Sigmoid colon (tissue), 7 donors: ENCODE measurements around the gene C11orf68. TPM values are rescaled to one million over a fixed set of nuclear protein-coding genes. Genes with fewer than 3 reads are reported as not detected.
"Not testable (repeated sequence)": the region's sequence is repeated elsewhere in the genome, so short reads cannot be mapped to it uniquely, and the experiment has no call there.

Source experiments
- DNase-seq: peaks from one replicate; pipeline ENCODE4 v3.0.0-alpha.2; 2019
- H3K27ac ChIP-seq, 4 donors: fragments of 200-600 bp; sonication (generic); one replicate each; pipeline ENCODE4 v1.5.1; 2016 to 2019; ENCODE audit warnings: mild to moderate bottlenecking in 1 of 4
- H3K27me3 ChIP-seq, 3 donors: fragments of 200-600 bp; sonication (generic); one replicate each; pipeline ENCODE4 v1.5.1; 2019; ENCODE audit warnings: mild to moderate bottlenecking in 1 of 3
- H3K36me3 ChIP-seq, 4 donors: fragments of 200-600 bp; sonication (generic); one replicate each; pipeline ENCODE4 v1.5.1; 2016 to 2019
- H3K4me1 ChIP-seq, 4 donors: fragments of 200-600 bp; sonication (generic); one replicate each; pipeline ENCODE4 v1.5.1; 2017 to 2019
- H3K4me3 ChIP-seq, 4 donors: fragments of 200-600 bp; sonication (generic); one replicate each; pipeline ENCODE4 v1.5.1; 2017 to 2019; ENCODE audit warnings: mild to moderate bottlenecking in 2 of 4, moderate library complexity in 1 of 4
- H3K9me3 ChIP-seq, 4 donors: fragments of 200-600 bp in 3 of 4; sonication (generic) in 3 of 4; one replicate each; pipeline versions ENCODE4 v1.5.1 to v1.6.1; 2013 to 2019
- EP300 ChIP-seq, 4 donors: sonication (generic); formaldehyde crosslinking; IDR thresholded peaks; one replicate each; pipeline ENCODE4 v1.6.1; 2017; ENCODE audit warnings: antibody characterized with exemption in 4 of 4
- POLR2A ChIP-seq, 2 donors: fragments of 450-650 bp; IDR thresholded peaks; one replicate each; pipeline ENCODE4 v1.6.1; 2016; ENCODE audit warnings: antibody characterized with exemption in 2 of 2, mild to moderate bottlenecking in 2 of 2, moderate library complexity in 2 of 2
- POLR2AphosphoS5 ChIP-seq, 4 donors: sonication (generic); formaldehyde crosslinking; IDR thresholded peaks; one replicate each; pipeline ENCODE4 v1.6.1; 2017; ENCODE audit warnings: antibody characterized with exemption in 4 of 4
- WGBS, 2 donors: extraction: QIAGEN DNeasy Blood & Tissue Kit; methylation state at CpG; one replicate each; pipeline ENCODE4 v1.1.7; 2013; 5-methylcytosine and 5-hydroxymethylcytosine counted together
- intact Hi-C: fragments of 100-400 bp; cut with DNase I; formaldehyde crosslinking; loops from one replicate; pipeline ENCODE4 v1.15.1; 2023
- polyA plus RNA-seq, 3 donors: library from polyadenylated mRNA; stranded (reverse); fragments of 200-250 nt; gene quantifications; one replicate each; pipeline ENCODE4 v1.2.3, GENCODE V29; 2013
- total RNA-seq, 4 donors: library from RNA; depleted of rRNA; stranded (reverse); fragments of >200 nt; gene quantifications; one replicate each; pipeline ENCODE4 v1.1.0, GENCODE V29; 2016
- TF ChIP-seq, protein P1 (sequence below), 4 experiments: fragments of 450-650 bp in 3 of 4; fragments of 200-600 bp in 1 of 4; IDR thresholded peaks; one replicate each; pipeline ENCODE4 v1.5.1; 2016 to 2019; ENCODE audit warnings: antibody characterized with exemption in 4 of 4, mild to moderate bottlenecking in 3 of 4, moderate library complexity in 2 of 4
- donor health status: healthy with polysubstance abuse.
- donor health status: Bipolar disorder and iron deficiency.
- donor health status: healthy.

Gene C11orf68
- total and polyA plus RNA-seq, 7 donors: 22.1 to 36.3 (median 24.0) TPM

DNA sequence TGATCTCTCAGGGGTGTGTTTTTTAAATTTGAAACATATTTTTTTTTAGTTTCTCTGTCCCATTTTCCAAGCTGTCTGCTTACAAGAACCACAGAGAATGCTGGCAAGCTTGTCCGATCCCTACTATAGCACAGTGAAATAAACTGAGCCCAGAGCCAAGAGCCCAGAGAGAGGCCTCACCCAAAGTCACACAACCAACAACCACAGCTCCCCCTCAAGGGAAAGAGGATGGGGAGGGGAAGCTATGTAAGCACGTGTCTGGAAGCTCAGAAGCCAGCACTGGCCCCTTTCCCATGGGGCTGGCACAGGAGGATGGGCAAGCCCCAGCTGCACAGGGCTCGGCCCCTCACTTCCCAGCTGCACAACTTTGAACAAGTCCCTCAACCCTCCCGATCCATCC is 39.4 kb upstream of the C11orf68 start:
- no peaks in the 10 kb centered on the region for H3K9me3 ChIP-seq
- peaks cover 0 to 8% (median 0%) of the 10 kb centered on the region in 3 donors for H3K27me3 ChIP-seq
- H3K4me1 ChIP-seq: peaks cover 0 to 21% (median 19%) of the 10 kb centered on the region in 4 donors
- no peak overlapping the region for H3K27ac ChIP-seq
- no peak overlapping the region for H3K4me3 ChIP-seq
- no peak for DNase-seq
- TF ChIP-seq, protein P1, sequence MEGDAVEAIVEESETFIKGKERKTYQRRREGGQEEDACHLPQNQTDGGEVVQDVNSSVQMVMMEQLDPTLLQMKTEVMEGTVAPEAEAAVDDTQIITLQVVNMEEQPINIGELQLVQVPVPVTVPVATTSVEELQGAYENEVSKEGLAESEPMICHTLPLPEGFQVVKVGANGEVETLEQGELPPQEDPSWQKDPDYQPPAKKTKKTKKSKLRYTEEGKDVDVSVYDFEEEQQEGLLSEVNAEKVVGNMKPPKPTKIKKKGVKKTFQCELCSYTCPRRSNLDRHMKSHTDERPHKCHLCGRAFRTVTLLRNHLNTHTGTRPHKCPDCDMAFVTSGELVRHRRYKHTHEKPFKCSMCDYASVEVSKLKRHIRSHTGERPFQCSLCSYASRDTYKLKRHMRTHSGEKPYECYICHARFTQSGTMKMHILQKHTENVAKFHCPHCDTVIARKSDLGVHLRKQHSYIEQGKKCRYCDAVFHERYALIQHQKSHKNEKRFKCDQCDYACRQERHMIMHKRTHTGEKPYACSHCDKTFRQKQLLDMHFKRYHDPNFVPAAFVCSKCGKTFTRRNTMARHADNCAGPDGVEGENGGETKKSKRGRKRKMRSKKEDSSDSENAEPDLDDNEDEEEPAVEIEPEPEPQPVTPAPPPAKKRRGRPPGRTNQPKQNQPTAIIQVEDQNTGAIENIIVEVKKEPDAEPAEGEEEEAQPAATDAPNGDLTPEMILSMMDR (IDR thresholded peaks at IDR 0.05): no peak
- TF ChIP-seq POLR2A (IDR thresholded peaks at IDR 0.05): no peak
- TF ChIP-seq EP300 (IDR thresholded peaks at IDR 0.05): no peak
- TF ChIP-seq POLR2AphosphoS5 (IDR thresholded peaks at IDR 0.05): no peak
- WGBS, 2 donors: 67 to 82% methylated on average over 4 of the region's 4 CpGs
- H3K36me3 ChIP-seq: no peaks in the 10 kb centered on the region
- intact Hi-C loops: no loop called here

DNA sequence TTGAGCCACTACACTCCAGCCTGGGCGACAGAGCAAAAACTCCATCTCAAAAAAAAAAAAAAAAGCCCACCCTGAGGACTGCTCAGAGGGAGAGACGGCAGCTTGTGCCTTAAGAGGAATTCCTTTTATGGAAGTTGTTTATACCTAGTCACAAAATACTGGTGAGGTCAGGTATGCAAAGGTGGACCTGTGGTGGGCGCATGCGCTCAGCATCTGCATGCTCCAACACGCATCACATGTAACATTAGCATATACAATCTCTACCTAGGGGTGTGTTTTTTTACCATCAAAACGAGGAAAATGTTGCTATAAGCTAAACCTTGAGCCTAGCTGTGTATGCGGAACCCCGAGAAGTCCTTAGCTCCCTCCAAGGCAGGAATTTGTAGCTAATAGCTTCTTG is 35.9 kb upstream of the C11orf68 start:
- Histone ChIP-seq H3K27me3 (peaks cover 0 to 8% (median 0%) of the 10 kb centered on the region in 3 donors), H3K27ac (no peak overlapping the region), H3K36me3 (no peaks in the 10 kb centered on the region), H3K9me3 (no peaks in the 10 kb centered on the region), H3K4me3 (no peak overlapping the region), H3K4me1 (no peaks in the 10 kb centered on the region)
- TF ChIP-seq POLR2AphosphoS5 (IDR thresholded peaks at IDR 0.05): no peak
- TF ChIP-seq, protein P1 (IDR thresholded peaks at IDR 0.05): no peak
- no peak for TF ChIP-seq EP300 (IDR thresholded peaks at IDR 0.05)
- no peak for TF ChIP-seq POLR2A (IDR thresholded peaks at IDR 0.05)
- intact Hi-C loops: no loop called here
- WGBS, 2 donors: 80 to 84% methylated on average over 8 of the region's 8 CpGs
- no peak for DNase-seq

DNA sequence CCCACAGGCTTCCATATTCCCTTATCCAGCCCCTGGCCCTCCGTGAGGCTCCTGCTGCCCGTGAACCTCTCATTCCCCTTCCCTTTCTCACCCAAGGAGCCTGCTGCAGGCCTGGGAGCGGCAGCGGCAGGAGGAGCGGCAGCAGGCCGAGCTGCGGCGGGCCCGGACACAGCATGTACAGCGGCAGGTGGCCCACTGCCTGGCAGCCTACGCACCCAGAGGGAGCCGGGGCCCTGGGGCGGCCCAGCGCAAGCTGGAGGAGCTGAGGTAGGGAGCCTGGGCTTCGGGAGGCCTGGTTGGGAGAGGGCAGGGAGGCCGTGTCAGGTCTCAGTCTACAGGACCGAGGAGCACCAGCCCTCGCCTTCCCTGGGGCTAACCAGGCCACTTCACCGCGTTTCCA is 34.6 kb upstream of the C11orf68 start:
- H3K27me3 ChIP-seq: peaks cover 0 to 8% (median 0%) of the 10 kb centered on the region in 3 donors
- DNase-seq: no peak
- H3K36me3 ChIP-seq: no peaks in the 10 kb centered on the region
- no peaks in the 10 kb centered on the region for H3K9me3 ChIP-seq
- H3K4me3 ChIP-seq: no peak overlapping the region
- intact Hi-C loops: no loop called here
- 94 to 96% methylated on average over 20 of the region's 20 CpGs for WGBS, 2 donors
- no peak overlapping the region for H3K27ac ChIP-seq
- TF ChIP-seq POLR2A (IDR thresholded peaks at IDR 0.05): no peak
- TF ChIP-seq EP300 (IDR thresholded peaks at IDR 0.05): no peak
- TF ChIP-seq, protein P1 (IDR thresholded peaks at IDR 0.05): no peak
- no peak for TF ChIP-seq POLR2AphosphoS5 (IDR thresholded peaks at IDR 0.05)
- no peaks in the 10 kb centered on the region for H3K4me1 ChIP-seq

DNA sequence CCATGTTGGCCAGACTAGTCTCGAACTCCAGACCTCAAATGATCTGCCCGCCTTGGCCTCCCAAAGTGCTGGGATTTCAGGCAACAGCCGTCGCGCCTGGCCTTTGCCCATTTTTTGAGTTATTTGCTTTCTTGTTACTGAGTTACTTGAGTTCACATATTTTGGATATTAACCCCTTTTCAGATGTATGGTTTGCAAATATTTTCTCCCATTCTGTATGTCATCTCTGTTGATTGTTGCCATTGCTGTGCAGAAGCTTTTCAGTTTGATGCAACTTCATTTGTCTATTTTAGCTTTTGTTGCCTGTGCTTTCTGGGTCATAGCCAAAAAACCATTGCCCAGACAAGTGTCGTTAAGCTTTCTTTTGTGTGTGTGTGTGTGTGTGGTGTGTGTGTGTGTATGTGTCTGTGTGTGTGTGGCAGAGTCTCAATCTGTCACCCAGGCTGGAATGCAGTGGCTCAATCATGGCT is 33.2 kb upstream of the C11orf68 start:
- H3K27me3 ChIP-seq: peaks cover 0 to 8% (median 0%) of the 10 kb centered on the region in 3 donors
- H3K36me3 ChIP-seq: no peaks in the 10 kb centered on the region
- intact Hi-C loops: no loop called here
- no peak overlapping the region for H3K4me3 ChIP-seq
- no peak for TF ChIP-seq POLR2AphosphoS5 (IDR thresholded peaks at IDR 0.05)
- TF ChIP-seq, protein P1 (IDR thresholded peaks at IDR 0.05): no peak
- no peak for TF ChIP-seq POLR2A (IDR thresholded peaks at IDR 0.05)
- no peaks in the 10 kb centered on the region for H3K4me1 ChIP-seq
- no peak for DNase-seq
- 16 to 67% methylated on average over 6 of the region's 6 CpGs for WGBS, 2 donors
- H3K9me3 ChIP-seq: no peaks in the 10 kb centered on the region
- H3K27ac ChIP-seq: no peak overlapping the region

DNA sequence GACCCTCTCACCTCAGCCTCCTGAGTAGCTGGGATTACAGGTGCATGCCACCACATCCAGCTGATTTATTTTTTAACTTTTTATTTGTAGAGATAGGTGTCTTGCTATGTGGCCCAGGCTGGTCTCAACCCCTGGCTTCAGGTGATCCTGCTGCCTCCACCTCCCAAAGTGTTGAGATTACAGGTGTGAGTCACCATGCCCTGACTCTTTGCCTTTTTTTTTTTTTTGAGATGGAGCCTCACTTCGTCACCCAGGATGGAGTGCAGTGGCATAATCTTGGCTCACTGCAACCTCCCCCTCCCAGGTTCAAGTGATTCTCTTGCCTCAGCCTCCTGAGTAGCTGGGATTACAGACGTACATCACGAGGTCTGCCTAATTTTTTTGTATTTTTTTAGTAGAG is 32.8 kb upstream of the C11orf68 start:
- H3K27me3 ChIP-seq, H3K4me1 ChIP-seq, H3K36me3 ChIP-seq, H3K4me3 ChIP-seq, H3K9me3 ChIP-seq, intact Hi-C loops, DNase-seq, H3K27ac ChIP-seq: not testable (repeated sequence)
- WGBS, 2 donors: 48 to 67% methylated on average over 3 of the region's 3 CpGs

DNA sequence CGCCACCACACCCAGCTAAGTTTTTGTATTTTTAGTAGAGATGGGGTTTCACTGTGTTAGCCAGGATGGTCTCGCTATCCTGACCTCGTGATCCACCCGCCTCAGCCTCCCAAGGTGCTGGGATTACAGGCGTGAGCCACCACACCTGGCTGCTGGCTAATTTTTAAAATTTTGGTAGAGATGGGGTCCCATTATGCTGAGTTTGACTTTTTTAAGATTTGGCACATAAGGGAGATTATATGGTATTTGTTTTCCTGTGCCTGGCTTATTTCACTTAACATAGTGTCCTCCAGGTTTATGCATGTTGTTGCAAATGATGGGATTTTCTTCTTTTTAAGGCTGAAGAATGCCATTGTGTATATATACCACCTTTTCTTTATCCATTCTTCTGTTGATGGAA is 31.8 kb upstream of the C11orf68 start:
- intact Hi-C loops, H3K9me3 ChIP-seq, H3K36me3 ChIP-seq, H3K4me3 ChIP-seq, H3K27ac ChIP-seq, H3K4me1 ChIP-seq, DNase-seq, H3K27me3 ChIP-seq: not testable (repeated sequence)
- 94% methylated on average over 5 of the region's 5 CpGs for WGBS, 2 donors
